Stimulated activated CD8-positive, alpha-beta memory T cell treated with anti-CD3 and anti-CD28 coated beads, Interleukin-12 subunit alpha, Interleukin-12 subunit beta, amount 100 ng/mL, for 1 hour (primary cell): Measurements from ENCODE around the gene CST1.

ENCODE experiments used
- DNase-seq: peaks from one replicate; pipeline ENCODE4 v3.0.0-alpha.2; 2020; ENCODE audit warnings: low read depth

The CST1 gene

DNA sequence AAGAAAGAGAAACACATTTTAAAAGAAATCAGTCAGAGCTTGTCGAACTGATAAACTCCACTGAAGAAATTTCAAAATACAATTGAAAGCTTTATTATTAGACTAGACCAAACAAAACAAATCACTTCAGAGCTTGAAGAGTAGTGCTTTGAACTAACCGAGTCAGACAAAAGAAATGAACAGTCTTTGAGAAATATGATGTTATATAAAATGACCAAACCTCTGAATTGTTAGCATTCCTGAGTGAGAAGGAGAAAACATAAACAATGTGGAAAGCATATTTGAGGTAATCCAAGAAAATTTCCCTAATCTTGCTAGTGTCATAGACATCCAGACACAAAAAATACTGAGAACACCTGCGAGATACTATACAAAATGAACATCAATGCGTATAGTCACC, 48.7 kb downstream of the CST1 start:
- no peak for DNase-seq

DNA sequence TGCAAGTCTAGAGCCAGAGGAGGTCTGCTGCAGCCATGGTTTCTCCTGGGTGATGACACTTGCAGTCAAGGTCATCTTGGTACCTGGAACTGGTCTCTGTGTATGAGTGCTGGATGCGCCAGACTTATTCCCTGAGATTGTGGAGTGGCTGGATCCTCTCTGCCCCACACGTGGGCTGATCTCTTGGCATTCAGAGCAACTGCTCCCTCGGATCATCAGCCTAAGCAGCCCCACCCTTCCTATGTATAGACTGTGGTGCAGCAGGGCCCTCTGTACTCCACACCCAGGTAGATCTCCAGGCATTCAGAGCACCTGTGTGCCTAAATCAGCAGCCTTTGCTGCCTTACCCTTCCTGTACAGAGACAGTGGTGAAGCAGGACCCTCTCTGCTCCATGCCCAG, 49.8 kb downstream of the CST1 start:
- DNase-seq: no peak

DNA sequence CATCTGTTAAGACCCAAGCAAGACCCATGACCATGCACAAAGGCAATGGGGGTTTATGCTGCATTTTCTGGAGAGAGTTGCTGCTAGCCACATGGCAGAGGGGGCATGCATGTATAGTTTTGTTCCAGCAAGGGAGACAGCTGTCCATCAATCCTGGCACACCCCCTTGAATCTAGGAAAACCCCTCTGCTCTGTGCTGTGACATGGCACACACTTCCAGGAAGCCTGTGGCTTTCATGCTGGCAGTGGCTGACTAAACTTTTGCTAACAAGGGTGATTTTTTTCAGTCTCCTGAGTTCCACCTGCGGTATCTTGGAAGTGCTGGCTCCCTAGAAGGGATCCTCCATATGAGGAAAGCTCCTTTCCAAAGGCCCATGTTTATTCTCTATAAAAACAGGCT, 52.8 kb downstream of the CST1 start:
- no peak for DNase-seq
